Cardiac ventricle fibroblast (primary cell): ENCODE measurements around the gene IFT80. TPM values are rescaled to one million over a fixed set of nuclear protein-coding genes. Genes with fewer than 3 reads are reported as not detected.

Experiments used
- total RNA-seq: library from RNA; depleted of rRNA; stranded (reverse); fragments of >200 nt; gene quantifications from 2 replicates; pipeline ENCODE4 v1.2.3, GENCODE V29; 2015

The IFT80 gene
- total RNA-seq, result 50.7 and 57.5 TPM in 2 replicates

DNA sequence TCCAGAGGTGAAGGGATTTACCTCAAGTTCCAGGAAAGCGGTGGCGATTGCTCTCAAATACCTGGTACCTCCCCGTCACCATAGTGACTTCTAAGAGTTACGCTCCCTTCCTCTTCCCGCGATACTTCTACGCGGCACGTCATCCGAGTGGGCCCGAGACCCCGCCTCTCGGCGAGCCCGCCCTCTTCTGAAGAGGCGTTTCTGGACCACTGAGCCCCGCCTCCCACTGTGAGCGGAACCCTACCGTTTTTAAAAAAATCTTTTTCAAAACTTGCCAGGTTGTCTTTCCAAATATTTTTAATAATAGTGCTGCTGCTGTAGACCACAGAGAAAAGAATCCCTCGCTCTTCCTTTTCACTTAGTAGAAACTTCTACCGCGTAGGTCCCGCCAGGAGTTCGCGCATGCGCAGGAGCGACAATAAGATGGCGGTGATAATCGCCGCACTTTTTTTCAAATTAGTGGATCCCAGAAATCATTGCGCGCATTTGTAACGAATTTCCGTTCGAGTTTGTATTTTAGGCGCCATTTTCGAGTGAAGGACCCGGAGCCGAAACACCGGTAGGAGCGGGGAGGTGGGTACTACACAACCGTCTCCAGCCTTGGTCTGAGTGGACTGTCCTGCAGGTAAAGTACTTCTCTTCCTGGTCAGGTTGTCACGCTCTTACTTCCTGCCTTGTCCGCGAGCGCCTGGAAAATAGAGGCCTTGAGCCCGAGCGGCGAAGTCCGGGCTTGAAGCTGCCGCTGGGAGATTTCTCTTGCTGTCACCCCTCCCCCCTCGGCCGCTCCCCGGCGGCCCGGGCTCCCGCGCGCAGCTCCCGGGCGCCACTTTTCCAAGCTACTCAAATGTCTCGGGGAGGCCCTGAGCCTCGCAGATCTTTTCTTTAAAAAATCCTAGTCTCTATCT, at the start of gene IFT80, which contains the start of gene SMC4:
Gene IFT80, minus strand, starts transcription at position 101 of the 905 bp plus-strand sequence. CDS start 14,625 bp downstream, outside the sequence.
Gene SMC4, plus strand, starts transcription at position 526 of the 905 bp plus-strand sequence. CDS start 1,177 bp downstream, outside the sequence.

DNA sequence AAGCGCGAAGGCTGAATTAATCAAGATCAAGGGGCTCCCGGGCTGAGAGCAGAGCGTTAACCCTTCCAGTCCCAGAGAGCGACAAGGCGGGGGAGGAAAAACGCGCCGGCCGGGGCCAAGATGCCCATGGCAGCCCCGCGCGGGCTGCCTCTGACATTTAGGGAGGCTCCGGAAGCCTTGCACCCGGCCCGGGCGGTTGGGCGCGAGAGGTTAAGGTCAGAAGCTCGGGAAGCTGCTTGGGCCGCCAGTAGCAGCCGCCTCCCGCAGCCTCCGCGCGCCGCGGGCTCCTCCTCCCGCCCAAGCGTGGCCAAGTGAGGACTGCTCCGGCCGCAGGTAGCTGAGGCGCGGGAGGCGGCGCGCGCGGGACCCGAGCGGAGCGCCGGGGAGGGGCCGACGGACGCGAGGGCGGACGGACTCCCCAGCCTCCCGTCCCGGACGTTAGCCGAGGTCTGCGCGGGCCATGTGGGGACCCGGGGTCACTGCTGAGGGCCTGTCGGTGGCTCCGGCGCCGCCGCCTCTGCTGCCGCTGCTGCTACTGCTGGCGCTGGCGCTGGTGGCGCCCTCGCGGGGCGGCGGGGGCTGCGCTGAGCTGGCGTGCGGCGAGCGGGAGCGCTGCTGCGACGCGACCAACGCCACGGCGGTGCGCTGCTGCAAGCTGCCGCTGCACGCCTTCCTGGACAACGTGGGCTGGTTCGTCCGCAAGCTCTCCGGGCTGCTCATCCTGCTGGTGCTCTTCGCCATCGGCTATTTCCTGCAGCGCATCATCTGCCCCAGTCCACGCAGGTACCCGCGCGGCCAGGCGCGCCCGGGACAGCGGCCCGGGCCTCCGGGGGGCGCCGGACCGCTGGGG, 173.6 kb downstream of the IFT80 start, which contains the start of gene C3orf80:
Gene C3orf80, plus strand, starts transcription at position 247 of the 850 bp plus-strand sequence. Its CDS starts 214 bp downstream, at position 461.

Other genes with a start within 250 kb of the IFT80 start
- gene C3orf80, start 173.8 kb downstream of the IFT80 start, total RNA-seq, result 0.10 and 1.2 TPM in 2 replicates
- 28.3 and 36.5 TPM in 2 replicates for gene SMC4, start 425 bp upstream of the IFT80 start, total RNA-seq
- gene TRIM59, start 50.6 kb upstream of the IFT80 start, total RNA-seq, result 5.2 and 5.6 TPM in 2 replicates
- gene KPNA4, start 166.3 kb upstream of the IFT80 start, total RNA-seq, result 16.2 and 17.6 TPM in 2 replicates